ENCODE data around the gene ME3. TPM values are rescaled to one million over a fixed set of nuclear protein-coding genes. Genes with fewer than 3 reads are reported as not detected.

Gene ME3
- total RNA-seq, 1 experiment from 2014 or later = 22.1 TPM

GRCh38 chr11:86515297-86516094 lies 156.9 kb downstream of the ME3 start:
- peak; percentile 93 for DNase-seq (ENCODE audit: low read depth)

DNA sequence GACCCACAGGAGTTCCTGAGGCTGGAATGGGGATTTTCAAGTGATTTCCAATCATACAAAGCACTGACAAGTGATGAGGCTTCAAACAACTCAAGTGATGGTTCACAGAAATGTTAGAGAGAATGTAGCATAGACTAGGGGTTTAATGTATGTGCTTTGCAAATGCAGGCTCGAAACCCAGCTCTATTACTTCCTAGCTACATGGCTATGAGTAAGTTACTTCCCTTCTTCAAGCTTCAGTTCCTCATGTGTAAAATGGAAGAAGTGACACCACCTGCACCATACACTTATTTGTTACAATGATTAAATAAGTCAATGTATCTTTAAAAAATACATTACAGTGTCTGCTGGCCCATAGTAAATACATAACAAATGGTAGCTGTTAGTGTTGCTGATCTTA lies 158.0 kb downstream of the ME3 start:
- no peak for DNase-seq (ENCODE audit: low read depth)

GRCh38 chr11:86513746-86514373 lies 158.6 kb downstream of the ME3 start:
- DNase-seq (ENCODE audit: low read depth) = no peak

DNA sequence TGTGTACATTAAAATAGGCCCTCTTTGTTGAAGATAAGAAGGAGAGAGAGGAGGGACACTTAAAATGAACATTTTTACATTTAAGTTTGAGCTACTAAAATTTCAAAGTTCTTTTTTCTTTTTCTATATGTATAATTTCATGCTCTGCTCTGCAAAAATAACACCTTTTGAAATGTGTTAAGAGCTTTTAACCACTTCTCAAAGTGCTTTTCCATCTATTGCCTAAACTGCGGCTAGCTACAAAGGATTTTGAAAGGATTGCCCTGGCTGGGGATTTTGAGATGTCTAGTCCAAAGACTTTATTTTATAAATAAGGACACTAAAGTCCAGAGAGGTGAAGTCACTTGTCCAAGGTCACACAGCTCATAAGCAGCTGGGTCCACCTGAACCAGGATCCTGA lies 159.3 kb downstream of the ME3 start:
- no peak for DNase-seq (ENCODE audit: low read depth)

GRCh38 chr11:86511086-86511551 lies 161.3 kb downstream of the ME3 start:
- peak; percentile 57 for DNase-seq (ENCODE audit: low read depth)

DNA sequence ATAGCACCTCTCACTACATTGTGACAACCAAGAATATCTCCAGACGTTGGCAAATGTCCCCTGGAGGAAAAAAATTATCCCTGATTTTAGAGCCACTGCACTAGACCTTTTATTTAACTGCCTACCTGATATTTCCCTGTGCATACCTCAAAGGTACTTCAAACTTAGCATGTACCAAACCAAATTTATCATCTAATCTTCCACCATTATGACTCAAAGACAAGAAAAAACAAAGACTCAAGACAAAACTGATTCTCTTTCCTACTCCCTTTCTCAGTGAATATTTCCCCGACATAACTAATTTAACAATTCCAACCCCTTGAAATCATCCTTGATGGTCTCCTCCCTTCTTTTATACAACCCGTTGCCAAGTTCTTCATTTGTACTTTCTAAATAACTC lies 161.7 kb downstream of the ME3 start:
- DNase-seq (ENCODE audit: low read depth) = no peak

GRCh38 chr11:86510097-86510496 lies 162.3 kb downstream of the ME3 start:
- DNase-seq (ENCODE audit: low read depth) = no peak

DNA sequence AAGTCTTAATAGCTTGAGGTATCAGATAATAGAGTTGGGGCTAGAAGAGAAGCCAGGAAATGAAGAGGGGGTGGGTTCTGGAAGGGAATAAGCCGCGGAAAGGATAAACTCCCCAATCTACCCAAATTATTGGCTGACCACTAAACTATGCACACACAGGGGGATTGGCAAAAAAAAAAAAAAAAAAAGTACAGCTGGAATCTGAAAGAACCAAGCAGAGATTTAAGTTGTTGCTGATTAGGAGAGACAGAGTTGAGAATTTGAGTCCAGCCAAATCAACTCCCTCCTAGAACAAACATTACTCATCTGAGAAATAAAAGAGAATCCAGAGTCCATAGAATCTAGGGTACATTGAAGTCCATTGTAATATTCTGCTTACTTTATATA lies 162.8 kb downstream of the ME3 start:
- no peak for DNase-seq (ENCODE audit: low read depth)

GRCh38 chr11:86508604-86509587 lies 163.5 kb downstream of the ME3 start:
- DNase-seq (ENCODE audit: low read depth) = no peak

GRCh38 chr11:86507249-86507845 lies 165.1 kb downstream of the ME3 start:
- no peak for DNase-seq (ENCODE audit: low read depth)

GRCh38 chr11:86506235-86506634 lies 166.2 kb downstream of the ME3 start:
- no peak for DNase-seq (ENCODE audit: low read depth)

- DNase-seq (ENCODE audit: low read depth) = no peak
These were observed 169.3 kb downstream of the ME3 start for GRCh38 chr11:86503131-86503530.

GRCh38 chr11:86502137-86502642 lies 170.2 kb downstream of the ME3 start:
- DNase-seq (ENCODE audit: low read depth) = peak; percentile 42

DNA sequence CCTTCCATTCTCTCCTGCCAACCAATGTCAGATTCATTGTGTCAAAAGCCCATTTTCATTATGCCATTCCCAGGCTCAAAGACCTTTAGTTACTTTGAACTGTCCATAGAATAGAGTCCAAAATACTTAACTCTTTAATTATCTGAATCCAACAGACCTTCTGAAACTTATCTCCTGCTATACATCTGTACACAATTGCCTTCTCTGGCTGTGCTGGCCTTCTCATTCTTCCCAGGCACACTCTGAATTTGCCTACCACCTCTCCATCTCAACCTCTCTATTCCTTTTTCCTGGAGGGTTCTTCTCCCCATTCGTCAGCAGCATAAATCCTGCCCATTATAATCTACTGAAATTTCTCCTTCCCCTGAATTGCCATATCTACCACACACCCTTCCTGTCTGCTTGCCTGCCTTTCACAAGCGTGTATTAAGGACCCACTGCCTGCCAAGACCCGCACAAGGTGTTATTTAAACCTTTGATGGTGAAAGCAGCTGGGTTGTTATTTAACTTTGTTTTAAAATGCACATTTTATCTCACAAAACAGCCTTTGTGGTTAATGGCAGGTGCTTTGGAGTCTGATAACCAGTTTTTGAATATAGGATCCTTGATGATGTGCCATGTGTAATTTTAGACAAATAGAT lies 171.8 kb downstream of the ME3 start:
- no peak for DNase-seq (ENCODE audit: low read depth)

DNA sequence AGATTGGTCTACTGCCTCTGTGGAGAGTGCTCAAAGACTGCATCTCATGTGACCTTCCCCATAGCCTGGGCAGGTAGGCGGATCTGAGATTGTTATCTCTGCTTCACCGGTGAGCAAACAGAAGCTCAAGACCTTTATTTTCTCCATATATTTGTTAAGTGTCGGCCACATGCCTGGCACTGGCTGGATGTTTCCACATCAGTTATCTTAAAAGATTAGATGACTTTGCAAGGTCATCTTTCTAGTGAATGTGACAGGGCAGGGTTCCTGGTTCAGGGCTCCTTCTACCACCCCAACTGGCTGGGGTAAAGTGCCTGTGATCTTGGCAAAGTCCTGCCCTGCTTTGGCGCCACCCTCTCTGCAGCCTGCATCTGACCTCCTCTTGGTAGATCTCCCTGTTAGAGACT lies 172.7 kb downstream of the ME3 start:
- DNase-seq (ENCODE audit: low read depth) = no peak

- DNase-seq (ENCODE audit: low read depth) = no peak
These were observed 174.6 kb downstream of the ME3 start for GRCh38 chr11:86497836-86498235.

- no peak for DNase-seq (ENCODE audit: low read depth)
These were observed 175.1 kb downstream of the ME3 start for GRCh38 chr11:86497310-86497709.

- no peak for DNase-seq (ENCODE audit: low read depth)
These were observed 177.1 kb downstream of the ME3 start for GRCh38 chr11:86495351-86495750.

DNA sequence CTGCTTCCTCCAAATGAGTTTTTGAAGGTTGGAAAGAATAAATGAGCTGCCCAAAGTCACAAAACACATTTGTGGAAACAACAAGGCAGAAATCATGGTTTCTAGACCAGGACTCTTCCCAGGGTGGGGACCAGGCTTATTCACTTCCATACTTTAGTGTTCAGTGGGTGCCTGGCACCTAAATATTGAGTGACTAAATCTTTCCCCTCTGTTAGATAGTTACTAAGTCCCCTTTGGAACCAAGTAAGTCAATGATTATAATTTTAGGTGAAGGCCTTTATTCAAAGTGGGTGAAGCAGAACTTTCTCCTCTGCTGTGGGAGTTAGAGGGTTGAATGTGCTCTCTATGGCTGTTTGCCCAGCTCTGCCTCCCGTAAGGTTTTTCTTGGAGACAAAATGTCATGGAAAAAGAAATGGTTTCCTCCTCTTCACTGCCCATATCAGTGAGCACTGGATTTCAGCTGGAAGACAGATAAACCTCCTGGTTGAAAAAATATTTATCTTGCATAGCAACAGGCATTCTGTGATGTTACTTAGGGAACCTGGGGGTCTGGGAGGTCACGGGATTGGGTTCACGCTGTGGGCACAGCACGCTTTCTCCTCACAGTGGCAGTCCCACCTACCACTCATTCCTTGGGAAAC lies 179.9 kb downstream of the ME3 start:
- no peak for DNase-seq (ENCODE audit: low read depth)

DNA sequence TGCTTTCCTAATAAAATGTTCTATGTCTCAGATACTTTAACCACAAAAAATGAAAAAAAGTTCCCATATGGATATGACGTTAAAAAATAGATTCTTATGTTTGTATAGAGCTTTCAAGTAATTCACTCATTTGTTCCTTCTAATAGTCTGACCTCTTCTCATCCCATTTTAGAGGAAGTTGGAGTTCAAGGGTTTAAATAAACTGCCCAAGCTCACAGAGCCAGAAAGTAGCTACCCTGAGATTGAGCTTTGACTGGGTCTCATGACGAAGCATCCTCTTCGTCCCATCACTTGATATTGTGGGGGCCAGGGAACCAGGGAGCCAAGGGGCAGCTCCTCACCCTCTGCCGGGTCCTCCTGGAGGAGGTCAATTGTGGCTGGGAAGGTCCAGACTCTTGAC lies 181.4 kb downstream of the ME3 start:
- DNase-seq (ENCODE audit: low read depth) = no peak

All from LHCN-M2 (cell line).